K562 (cell line): ENCODE results near the gene PIH1D1. TPM values are rescaled to one million over a fixed set of nuclear protein-coding genes. Genes with fewer than 3 reads are reported as not detected.

Experiments used
- CBX1 ChIP-seq: sonication (generic); IDR thresholded peaks from 2 replicates; pipeline ENCODE4 v1.6.1; 2016; ENCODE audit warnings: antibody characterized with exemption, low read depth, mild to moderate bottlenecking
- E2F8 ChIP-seq: fragments of 450-650 bp; IDR thresholded peaks from 2 replicates; pipeline ENCODE4 v1.7.1; 2018; ENCODE audit warnings: mild to moderate bottlenecking, low read depth; ENCODE audit not compliant: partially characterized antibody
- FIP1L1 ChIP-seq: fragments of 200-400 bp; formaldehyde crosslinking; IDR thresholded peaks from 2 replicates; pipeline ENCODE4 v1.6.1; 2018; ENCODE audit warnings: mild to moderate bottlenecking, low read depth, low read length; ENCODE audit not compliant: poor library complexity, severe bottlenecking
- FOXM1 ChIP-seq, 2 experiments: fragments of 450-650 bp in 1 of 2; sonication (generic) in 1 of 2; formaldehyde crosslinking in 1 of 2; IDR thresholded peaks; 2 replicates each; pipeline versions ENCODE4 v1.6.1 to v1.9.0; 2017 to 2022; ENCODE audit warnings: low read depth in 2 of 2, mild to moderate bottlenecking in 2 of 2, missing genetic modification reagents in 1 of 2, moderate library complexity in 1 of 2
- PCBP1 ChIP-seq: fragments of 200-400 bp; formaldehyde crosslinking; IDR thresholded peaks from 2 replicates; pipeline ENCODE4 v1.6.1; 2018; ENCODE audit warnings: mild to moderate bottlenecking, low read depth, low read length; ENCODE audit not compliant: poor library complexity, severe bottlenecking
- RREB1 ChIP-seq: fragments of 250-450 bp; sonication (Bioruptor Pico); IDR thresholded peaks from 2 replicates; pipeline ENCODE4 v1.4.0; 2020
- TEAD4 ChIP-seq, 2 experiments: sonication (generic) in 1 of 2; formaldehyde crosslinking in 1 of 2; IDR thresholded peaks; 2 replicates each; pipeline versions ENCODE4 v1.6.1 to v1.8.0; 2012 to 2022; ENCODE audit warnings: borderline replicate concordance in 1 of 2, inconsistent platforms in 1 of 2, low read length in 1 of 2, mild to moderate bottlenecking in 1 of 2, missing genetic modification reagents in 1 of 2
- YY1 ChIP-seq, 3 experiments: IDR thresholded peaks; 2 replicates each; pipeline ENCODE4 v1.6.1; 2011; ENCODE audit warnings: low read length in 2 of 3, mild to moderate bottlenecking in 2 of 3, moderate library complexity in 2 of 3, borderline replicate concordance in 1 of 3, control low read depth in 1 of 3, low read depth in 1 of 3; ENCODE audit not compliant: insufficient read depth in 3 of 3, insufficient replicate concordance in 2 of 3, control insufficient read depth in 1 of 3, insufficient read length in 1 of 3; ENCODE audit errors: extremely low read depth in 1 of 3
- ZBTB34 ChIP-seq: fragments of 250-450 bp; sonication (Bioruptor Pico); IDR thresholded peaks from 2 replicates; pipeline ENCODE4 v1.8.0; 2021; ENCODE audit warnings: mild to moderate bottlenecking, moderate library complexity
- ZBTB7A ChIP-seq: IDR thresholded peaks from 2 replicates; pipeline ENCODE4 v1.6.1; 2011; ENCODE audit warnings: low read depth, mild to moderate bottlenecking, low read length, moderate library complexity, borderline replicate concordance; ENCODE audit not compliant: control insufficient read depth
- ZNF79 ChIP-seq: fragments of 250-450 bp; sonication (Bioruptor Pico); IDR thresholded peaks from 2 replicates; pipeline ENCODE4 v1.4.0; 2020; ENCODE audit warnings: low read depth, mild to moderate bottlenecking, moderate library complexity
- polyA plus RNA-seq, 8 experiments: library from polyadenylated mRNA; depleted of rRNA in 4 of 8; stranded (reverse) in 5 of 8; unstranded in 3 of 8; fragments of >200 nt; fragmentation: Nextera tagmentation in 2 of 8; fragmentation: Illumina TruSeq in 1 of 8; extraction: Ambion mirVana in 2 of 8; extraction: Trizol in 1 of 8; gene quantifications; 2 replicates each; pipeline versions ENCODE4 v1.2.1 to v1.2.3, GENCODE V29; 2011 to 2014; ENCODE audit warnings: inconsistent platforms in 1 of 8, missing spikeins in 1 of 8
- total RNA-seq, 7 experiments: library from RNA; depleted of rRNA in 6 of 7; stranded (reverse); fragments of >200 nt in 6 of 7; fragmentation: Illumina TruSeq in 2 of 7; extraction: Trizol in 2 of 7; gene quantifications; 2 replicates each; pipeline versions ENCODE4 v1.2.1 to v1.2.3, GENCODE V29; 2011 to 2021; ENCODE audit warnings: low replicate concordance in 1 of 7
- TF ChIP-seq, protein P1 (sequence below): sonication (generic); formaldehyde crosslinking; IDR thresholded peaks from 2 replicates; pipeline ENCODE4 v1.8.1; 2023; ENCODE audit warnings: mild to moderate bottlenecking, missing genetic modification reagents, moderate library complexity

PIH1D1 gene
- total and polyA plus RNA-seq, 9 of the 15 experiments (the other 6 are each of a cell fraction or from before 2014, with no cell fraction given): 26.5 to 224 (median 137) TPM

- TF ChIP-seq E2F8 (peak; percentile 28), ZBTB7A (peak; percentile 66; the same call in 1 of the 2 replicates), YY1 (IDR thresholded peaks at IDR 0.05; ENCODE audit: borderline replicate concordance in 1 of 3, control insufficient read depth in 1 of 3, extremely low read depth in 1 of 3, insufficient read depth in 3 of 3, insufficient read length in 1 of 3, insufficient replicate concordance in 2 of 3, low read depth in 1 of 3, low read length in 2 of 3) (peak in 2 of 3 experiments; percentile 37 to 55), ZBTB34 (CRISPR knock-in tag) (no peak), TEAD4 (IDR thresholded peaks at IDR 0.05; ENCODE audit: low read length) (0 out of 2 replicates have a peak, but pooled peaks have one; percentile 9), TEAD4 (CRISPR knock-in tag; IDR thresholded peaks at IDR 0.05; ENCODE audit: borderline replicate concordance) (no peak), CBX1 (peak; percentile 56), RREB1 (CRISPR knock-in tag) (peak; percentile 57), PCBP1 (peak; percentile 82), FOXM1 (IDR thresholded peaks at IDR 0.05; ENCODE audit: low read depth) (no peak), FOXM1 (CRISPR knock-in tag; IDR thresholded peaks at IDR 0.05; ENCODE audit: low read depth) (0 out of 2 replicates have a peak, but pooled peaks have one; percentile 25), ZNF79 (CRISPR knock-in tag) (no peak), FIP1L1 (no peak)
- TF ChIP-seq, protein P1, sequence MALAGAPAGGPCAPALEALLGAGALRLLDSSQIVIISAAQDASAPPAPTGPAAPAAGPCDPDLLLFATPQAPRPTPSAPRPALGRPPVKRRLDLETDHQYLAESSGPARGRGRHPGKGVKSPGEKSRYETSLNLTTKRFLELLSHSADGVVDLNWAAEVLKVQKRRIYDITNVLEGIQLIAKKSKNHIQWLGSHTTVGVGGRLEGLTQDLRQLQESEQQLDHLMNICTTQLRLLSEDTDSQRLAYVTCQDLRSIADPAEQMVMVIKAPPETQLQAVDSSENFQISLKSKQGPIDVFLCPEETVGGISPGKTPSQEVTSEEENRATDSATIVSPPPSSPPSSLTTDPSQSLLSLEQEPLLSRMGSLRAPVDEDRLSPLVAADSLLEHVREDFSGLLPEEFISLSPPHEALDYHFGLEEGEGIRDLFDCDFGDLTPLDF (CRISPR knock-in tag): no peak
Measured at GRCh38 chr19:49422407-49423070, 29.1 kb downstream of the PIH1D1 start (continued).
